Stimulated activated naive CD4-positive, alpha-beta T cell (primary cell): ENCODE results near the gene MS4A6A.
A peak's percentile ranks its signal among the peaks of the same experiment; 100 is the strongest.
"Not testable (repeated sequence)": the region's sequence is repeated elsewhere in the genome, so short reads cannot be mapped to it uniquely, and the experiment has no call there.

Experiments used
- DNase-seq, 6 experiments: peaks; one replicate each; lab custom pipeline; 2025; lab: John Stamatoyannopoulos, UW

Gene MS4A6A

DNA sequence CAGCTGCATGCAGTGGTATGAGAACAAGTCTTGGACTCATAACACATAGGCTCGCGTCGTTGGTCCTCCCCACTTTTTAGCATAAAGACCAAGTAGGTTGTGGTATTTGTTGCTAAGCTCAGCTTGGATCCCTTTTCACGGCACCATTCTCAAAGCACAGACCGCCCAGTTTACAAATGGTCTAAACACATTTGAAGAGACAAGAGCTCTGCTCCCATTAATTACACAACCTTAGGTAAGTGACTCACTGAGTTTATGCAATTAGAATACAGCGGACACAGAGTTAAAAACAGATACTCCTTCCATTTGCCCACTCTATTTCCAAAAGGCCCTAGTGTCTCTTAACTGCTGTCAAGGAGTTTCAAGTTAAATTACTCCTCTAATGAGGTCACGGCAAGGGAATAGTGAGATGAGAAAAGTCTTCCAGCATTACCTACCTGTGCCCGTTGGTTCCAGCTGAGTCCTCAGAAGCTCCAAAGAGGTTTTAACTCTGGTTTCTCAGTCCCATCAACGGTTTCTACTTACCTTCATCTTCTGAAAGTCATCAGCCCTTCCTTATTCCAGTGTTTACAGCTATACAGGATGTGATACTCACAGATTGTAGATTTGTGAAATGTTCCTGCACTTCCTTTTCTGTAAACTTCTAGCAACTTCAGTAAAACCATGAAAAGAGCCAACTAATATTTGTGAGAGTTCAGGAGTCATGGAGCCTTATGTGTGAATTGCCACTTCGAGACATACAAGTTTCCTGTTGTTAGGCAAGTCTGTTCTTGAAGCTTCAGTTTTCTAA is at the start of gene MS4A6A:
Gene MS4A6A, minus strand, starts transcription at position 543 of the 790 bp plus-strand sequence. CDS start 1,356 bp downstream, outside the sequence.
- DNase-seq = no peak

DNA sequence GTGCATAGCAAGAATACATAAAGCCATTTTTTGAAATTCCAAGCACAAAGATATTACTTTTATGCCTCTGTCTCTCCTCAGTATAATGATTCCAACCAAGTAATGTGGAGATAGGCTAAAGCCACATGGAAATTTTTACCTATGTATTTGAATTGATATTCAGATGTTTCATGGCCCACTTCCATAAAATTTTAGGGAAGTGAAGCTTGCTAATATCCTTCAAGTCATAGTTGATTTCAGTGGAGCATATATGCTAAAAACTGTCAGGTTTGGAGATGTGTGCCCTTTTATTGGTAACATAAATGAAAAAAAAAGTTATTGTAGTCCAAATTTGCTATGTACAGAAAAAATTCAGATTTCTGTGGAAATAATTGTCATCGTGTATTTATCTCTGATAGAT is 47.8 kb upstream of the MS4A6A start:
- no peak for DNase-seq

DNA sequence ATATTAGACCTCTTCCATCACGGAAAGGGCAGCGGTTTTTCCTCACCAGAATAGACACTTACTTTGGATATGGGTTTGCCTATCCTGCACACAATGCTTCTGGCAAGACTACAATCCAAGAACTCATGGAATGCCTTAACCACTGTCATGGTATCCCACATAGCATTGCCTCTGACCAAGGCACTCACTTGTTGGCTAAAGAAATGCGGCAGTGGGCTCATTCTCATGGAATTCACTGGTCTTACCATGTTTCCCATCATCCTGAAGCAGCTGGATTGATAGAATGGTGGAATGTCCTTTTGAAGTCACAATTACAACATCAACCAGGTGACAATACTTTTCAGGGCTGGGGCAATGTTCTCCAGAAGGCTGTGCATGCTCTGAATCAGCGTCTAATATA is 39.3 kb upstream of the MS4A6A start:
- no peak for DNase-seq

- DNase-seq = no peak
Measured at GRCh38 chr11:60221692-60222091, 38.8 kb upstream of the MS4A6A start.

GRCh38 chr11:60221181-60221580 is 38.3 kb upstream of the MS4A6A start:
- DNase-seq = no peak

DNA sequence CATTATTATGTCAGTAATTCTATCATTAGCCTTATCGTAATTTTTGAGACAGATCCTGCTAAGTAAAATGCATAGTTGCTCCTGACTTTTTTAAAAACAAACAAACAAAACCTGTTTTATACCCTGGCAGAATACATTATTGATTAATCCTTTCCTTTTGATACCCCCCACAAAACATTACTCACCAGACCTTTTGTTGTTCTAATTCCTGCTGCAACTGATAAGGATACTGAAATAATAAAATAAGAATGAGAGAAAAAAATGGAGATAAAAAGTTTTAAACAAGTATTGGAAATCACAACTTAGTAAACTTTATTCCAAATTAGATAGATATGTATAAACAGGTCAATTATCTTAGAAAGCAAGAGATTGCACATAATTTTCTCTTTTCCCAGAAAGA is 31.5 kb upstream of the MS4A6A start:
- no peak for DNase-seq

- no peak for DNase-seq
Measured at GRCh38 chr11:60211206-60211605, 28.3 kb upstream of the MS4A6A start.

GRCh38 chr11:60209977-60210376 is 27.1 kb upstream of the MS4A6A start:
- DNase-seq = no peak

- DNase-seq = no peak
Measured at GRCh38 chr11:60208951-60209350, 26.1 kb upstream of the MS4A6A start.

DNA sequence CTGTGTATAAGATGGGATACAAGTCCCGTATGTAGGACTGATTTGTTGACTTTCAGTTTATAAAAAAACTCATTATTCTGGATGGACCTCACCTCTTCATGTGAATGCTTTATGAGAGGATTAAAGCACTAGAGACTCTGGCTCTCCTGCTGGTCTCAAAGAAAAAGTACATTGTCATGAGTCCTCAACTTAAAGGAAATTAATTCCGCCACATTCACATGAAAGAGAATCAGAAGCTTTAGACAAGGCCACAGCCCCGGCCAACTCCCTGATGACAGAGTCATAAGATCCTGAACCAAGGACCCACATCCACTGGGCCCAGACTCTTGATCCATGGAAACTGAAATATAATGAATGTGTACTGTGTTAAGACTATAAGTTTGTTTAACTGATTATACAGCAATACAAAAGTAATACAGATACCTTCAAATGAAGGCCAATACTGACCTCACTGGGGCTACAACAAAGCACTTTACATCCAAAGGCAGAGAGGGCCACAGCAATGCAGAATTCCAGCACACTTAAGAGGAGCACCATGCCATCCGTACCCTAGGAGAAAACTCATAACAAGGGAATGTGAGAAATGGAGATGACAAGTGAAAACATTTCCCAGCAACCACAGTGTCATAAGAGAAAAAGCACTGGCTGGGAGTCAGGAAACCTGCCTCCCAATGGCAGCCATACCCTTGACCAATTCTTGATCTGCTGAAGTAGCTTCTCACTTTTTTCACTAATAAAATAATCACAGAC is 25.4 kb upstream of the MS4A6A start:
- DNase-seq = no peak

GRCh38 chr11:60206616-60207015 is 23.7 kb upstream of the MS4A6A start:
- DNase-seq = no peak

DNA sequence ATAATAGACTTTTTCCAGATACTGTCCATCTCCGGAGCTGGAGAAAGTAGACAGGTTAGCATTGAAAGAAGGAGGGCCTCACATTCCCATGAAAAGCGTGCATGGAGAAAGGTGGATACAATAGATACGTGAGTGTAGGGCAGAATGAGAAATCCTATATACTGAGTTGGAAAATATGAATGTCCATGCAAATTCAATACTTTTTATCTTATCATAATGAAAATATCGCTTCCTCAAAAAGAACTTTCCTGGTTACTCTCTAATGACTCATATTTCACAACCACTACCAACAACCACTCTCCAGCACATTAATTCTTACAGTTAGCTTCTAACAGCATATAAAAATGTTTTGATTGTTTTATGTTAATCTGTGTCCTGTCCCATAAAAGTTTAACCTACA is 22.0 kb upstream of the MS4A6A start:
- DNase-seq = no peak

DNA sequence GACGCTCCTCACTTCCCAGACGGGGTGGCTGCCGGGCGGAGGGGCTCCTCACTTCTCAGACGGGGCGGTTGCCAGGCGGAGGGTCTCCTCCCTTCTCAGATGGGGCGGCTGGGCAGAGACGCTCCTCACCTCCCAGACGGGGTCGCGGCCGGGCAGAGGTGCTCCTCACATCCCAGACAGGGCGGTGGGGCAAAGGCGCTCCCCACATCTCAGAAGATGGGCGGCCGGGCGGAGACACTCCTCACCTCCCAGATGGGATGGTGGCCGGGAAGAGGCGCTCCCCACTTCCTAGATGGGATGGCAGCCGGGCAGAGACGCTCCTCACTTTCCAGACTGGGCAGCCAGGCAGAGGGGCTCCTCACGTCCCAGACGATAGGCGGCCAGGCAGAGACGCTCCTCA is 18.5 kb upstream of the MS4A6A start:
- not testable (repeated sequence) for DNase-seq

DNA sequence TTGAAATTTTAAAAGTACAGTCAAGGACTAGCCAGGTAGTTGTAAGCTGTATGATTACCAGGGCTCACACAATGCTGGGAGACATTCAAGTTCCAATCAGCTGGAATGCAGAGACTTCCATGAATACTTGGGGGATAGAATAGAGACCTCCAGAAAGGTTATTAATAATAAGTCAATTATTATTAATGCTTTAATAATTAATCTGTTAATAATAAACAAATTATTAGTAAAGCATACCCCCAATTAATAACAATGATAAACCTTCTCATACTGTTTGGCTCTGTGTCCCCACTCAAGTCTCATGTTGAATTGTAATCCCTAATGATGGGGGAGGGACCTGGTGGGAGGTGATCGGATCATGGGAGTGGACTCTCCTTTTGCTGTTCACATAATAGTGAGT is 14.6 kb upstream of the MS4A6A start:
- no peak for DNase-seq

DNA sequence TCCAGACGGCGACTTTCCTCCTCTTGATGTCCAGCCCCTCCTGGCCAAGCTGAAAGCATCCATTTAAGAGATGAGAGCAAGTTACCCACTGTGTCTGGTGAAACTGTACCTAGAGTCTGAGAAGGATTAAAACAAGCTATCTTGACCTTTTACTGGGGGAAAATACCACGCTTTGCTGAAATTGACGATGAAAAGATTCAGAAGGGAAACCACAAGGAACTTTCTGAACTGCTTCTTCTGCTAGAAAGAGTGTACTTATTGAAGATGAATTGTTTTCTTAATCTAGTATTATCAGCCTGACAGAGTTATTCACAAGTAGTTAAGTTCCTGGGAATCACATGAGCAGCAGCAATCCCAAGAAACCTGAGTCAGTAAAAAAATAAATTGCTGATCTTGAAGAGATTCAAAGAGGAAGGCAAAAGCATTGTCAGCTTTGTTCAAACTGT is 13.1 kb upstream of the MS4A6A start:
- no peak for DNase-seq

- DNase-seq = no peak
Measured at GRCh38 chr11:60194511-60194910, 11.6 kb upstream of the MS4A6A start.

DNA sequence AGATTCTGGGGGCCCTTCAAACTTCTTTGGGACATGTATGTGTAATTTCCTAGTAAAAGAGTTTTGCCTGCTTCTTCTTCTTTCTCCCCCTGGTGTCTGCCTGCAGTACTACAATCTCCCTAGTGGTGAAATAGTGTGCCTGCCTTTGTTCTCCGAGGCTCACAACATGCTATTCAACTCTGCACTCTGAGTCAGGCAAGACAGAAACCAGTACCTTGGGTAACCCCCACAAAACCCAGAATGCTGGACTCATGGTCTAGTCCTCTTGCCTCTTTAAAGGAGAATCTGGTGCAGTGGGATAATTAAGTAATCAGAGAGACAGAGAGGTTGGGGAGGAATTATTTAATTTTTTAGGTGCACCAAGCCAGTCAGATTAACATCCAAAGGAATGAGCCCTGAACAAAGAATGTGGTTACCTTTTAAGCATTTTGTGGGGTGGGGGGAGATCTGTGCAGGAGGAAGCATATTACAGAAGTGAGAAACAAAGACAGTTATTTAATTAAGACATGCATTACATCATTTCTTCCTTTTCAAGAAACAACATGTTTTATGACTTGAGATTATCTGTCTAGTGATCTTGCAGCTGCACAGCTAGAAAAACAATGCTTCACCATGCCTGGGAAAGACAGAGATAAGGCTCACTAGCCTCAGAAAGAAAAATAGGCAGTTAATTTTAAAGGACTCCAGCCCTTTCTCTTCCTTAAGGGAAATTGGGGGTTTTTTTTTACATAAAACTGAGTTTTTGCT is 11.0 kb upstream of the MS4A6A start:
- DNase-seq = peak in 5 of 6 experiments; percentile 6 to 33 (median 11)

GRCh38 chr11:60192564-60192963 is 9.7 kb upstream of the MS4A6A start:
- DNase-seq = not testable (repeated sequence)

- DNase-seq = not testable (repeated sequence)
Measured at GRCh38 chr11:60188481-60188880, 5.6 kb upstream of the MS4A6A start.

- DNase-seq = not testable (repeated sequence)
Measured at GRCh38 chr11:60186128-60186527, 3.2 kb upstream of the MS4A6A start.

DNA sequence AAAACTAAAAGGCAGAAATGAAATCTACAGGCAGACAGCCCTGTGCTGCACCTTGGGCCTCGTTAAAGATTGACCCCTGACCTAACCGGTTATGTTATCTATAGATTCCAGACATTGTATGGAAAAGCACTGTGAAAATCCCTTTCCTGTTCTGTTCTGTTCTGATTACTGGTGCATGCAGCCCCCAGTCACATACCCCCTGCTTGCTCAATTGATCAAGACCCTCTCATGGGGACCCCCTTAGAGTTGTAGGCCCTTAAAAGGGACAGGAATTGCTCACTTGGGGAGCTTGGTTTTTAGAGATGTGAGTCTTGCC is 2.6 kb upstream of the MS4A6A start:
- DNase-seq = not testable (repeated sequence)

DNA sequence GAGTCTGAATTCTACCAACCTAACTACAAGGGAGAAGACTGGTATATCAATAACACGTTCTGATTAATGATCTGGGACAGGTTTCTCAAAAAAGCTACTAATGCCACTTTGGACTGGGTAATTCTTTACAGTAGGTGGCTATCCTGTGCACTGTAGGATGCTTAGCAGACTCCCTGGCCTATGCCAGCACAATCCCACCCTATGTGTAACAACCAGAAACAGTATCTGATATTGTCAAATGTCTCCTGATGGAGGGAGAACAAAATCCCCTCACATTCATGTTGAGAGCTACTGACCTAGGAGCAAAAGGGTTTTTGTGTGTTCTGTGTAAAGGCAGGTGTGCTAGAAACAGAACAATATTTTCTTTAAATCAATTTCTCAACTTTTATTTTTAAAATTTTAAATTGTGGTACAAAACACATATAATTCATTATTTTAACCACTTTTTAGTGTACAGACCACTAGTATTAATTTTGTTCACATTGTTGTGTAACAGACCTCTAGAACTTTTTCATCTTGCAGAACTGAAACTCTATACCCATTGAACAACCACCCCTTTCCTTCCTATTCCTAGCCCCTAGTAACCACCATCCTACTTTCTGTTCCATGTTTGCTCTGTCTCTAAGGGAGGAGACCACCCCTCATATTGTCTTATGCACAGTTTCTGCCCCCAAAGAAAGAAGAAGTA is 2.1 kb upstream of the MS4A6A start:
- no peak for DNase-seq
